Erythroblast (primary cell): ENCODE results near the gene HNMT.

Source experiments
- DNase-seq, 2 experiments: peaks; one replicate each; lab custom pipeline; 2025; lab: John Stamatoyannopoulos, UW
- GATA1 ChIP-seq: IDR thresholded peaks from 2 replicates; pipeline ENCODE4 v1.6.1; 2011; ENCODE audit warnings: low read depth, mild to moderate bottlenecking, control low read depth, low read length, moderate library complexity
- POLR2A ChIP-seq: IDR thresholded peaks from 2 replicates; pipeline ENCODE4 v1.6.1; 2011; ENCODE audit warnings: mild to moderate bottlenecking, low read length

The HNMT gene

DNA sequence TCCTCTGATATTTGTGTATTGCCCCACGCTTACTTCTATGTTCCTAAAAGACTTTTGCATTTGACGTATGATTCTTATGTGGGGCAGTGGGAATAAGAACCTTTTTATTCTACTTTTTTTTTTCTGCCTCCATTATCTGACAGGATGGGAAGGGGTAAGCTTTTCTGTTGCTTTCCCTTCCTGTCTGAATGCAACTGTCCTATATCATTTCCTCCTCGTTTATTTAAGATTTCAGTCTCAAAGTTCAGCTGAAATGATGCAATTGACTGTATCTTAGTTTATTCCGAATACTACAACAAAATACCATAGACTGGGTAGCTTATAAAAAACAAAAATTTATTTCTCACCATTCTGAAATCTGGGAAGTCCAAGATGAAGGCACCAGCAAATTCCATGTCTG is 24.1 kb upstream of the HNMT start:
- no peak for TF ChIP-seq POLR2A
- TF ChIP-seq GATA1 = no peak
- DNase-seq = no peak

GRCh38 chr2:137942037-137942832 is 22.0 kb upstream of the HNMT start:
- DNase-seq = no peak
- no peak for TF ChIP-seq POLR2A
- no peak for TF ChIP-seq GATA1

DNA sequence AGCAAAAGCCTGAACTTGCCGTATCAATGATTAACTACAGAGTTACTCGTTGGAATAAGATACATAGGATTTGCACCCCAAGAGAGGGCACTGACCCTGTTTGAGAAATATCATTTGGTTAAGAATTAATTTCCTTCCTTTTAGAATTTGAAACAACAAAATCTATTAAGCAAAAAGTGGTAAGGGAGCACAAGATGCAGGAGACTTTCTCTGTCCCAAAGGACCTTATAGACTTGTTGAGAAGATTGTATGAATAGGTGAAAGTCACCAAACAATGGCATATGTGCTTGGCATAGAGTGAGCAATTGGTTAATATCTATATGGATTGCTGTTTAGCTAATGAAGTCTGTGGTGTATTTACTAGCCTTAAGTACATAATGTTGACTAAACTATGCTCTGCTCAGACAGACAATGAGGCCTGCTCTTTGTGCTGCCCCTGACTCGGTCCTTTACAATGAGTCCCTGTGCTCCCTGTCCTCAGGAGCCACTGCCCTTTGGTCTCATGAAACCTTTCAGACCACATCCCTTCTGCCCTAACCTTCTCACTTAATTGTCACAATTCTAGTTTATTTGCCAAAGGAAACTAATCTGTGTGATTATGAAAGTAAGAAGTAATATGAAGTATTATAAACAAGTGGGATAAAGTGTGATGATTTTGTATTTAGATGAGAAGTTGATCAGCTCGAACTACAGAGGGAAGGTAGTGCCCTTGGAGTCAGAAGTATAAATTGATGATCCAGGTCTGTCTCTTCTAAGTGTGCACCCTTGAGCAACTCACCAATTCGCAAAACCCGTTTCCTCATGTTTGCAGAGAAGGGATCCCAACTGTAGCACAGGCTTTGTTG is 21.2 kb upstream of the HNMT start:
- DNase-seq = no peak
- TF ChIP-seq GATA1 (no peak), POLR2A (no peak)

- DNase-seq = no peak
Observed at GRCh38 chr2:137943678-137944347, 20.5 kb upstream of the HNMT start.

GRCh38 chr2:137944714-137945113 is 19.6 kb upstream of the HNMT start:
- DNase-seq = no peak
- TF ChIP-seq GATA1 (no peak), POLR2A (no peak)

More at GRCh38 chr2:137943678-137944347, 20.5 kb upstream of the HNMT start:
- TF ChIP-seq GATA1 (no peak), POLR2A (no peak)

- TF ChIP-seq POLR2A (no peak), GATA1 (no peak)
Observed at GRCh38 chr2:137945229-137945628, 19.0 kb upstream of the HNMT start.

DNA sequence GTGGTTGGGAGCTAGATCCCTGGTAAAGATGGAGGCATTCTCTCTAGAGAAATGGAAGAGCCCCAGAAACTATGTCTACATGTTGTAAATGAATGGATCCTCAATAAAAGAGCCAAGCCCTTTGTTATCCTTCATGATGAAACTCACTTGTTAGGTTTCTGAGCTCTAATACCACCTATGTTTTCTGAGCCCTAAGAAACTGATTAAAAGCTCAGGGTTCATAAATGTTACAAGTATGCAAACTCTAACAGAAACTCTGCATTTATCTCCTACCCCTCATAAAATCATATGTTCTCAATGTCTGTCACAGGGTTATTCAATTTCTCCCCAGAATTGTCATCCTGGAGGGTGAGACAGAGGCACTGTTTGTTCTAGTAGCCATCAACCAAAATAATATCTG is 18.0 kb upstream of the HNMT start:
- no peak for DNase-seq

More at GRCh38 chr2:137945229-137945628, 19.0 kb upstream of the HNMT start:
- no peak for DNase-seq

GRCh38 chr2:137947032-137947727 is 17.1 kb upstream of the HNMT start:
- no peak for DNase-seq
- TF ChIP-seq POLR2A = no peak
- TF ChIP-seq GATA1 = no peak

More for the DNA sequence above, 18.0 kb upstream of the HNMT start:
- TF ChIP-seq GATA1 (no peak), POLR2A (no peak)

DNA sequence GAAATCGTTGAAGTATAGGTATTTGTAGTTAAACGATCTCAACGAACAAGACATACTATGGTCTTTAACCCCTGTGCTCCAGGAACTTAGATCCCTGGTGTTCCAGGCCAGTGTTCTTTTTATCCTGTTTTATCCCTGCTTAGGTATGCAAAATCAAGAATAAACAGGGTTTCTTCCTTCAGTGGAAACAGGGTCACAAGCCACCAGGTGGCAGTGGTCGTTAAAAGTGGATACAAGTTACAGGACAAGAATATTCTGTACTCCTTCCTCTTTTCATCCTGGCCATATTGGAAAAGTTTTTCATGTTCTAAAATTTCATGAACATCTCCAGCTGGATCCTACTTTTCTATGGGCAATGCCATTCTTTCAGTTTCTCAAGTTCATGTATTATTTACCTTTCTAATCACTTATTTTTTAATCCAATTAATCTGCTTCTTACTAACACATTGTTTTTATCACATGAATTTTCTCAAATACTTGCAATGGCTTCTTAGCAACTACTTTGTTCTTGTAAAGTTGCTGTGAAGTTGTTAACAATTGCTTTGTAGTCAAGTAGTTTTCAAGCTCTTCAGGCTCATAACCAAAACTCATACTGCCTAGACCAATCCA is 16.4 kb upstream of the HNMT start:
- TF ChIP-seq GATA1 = no peak
- no peak for TF ChIP-seq POLR2A
- peak; percentile 71 to 81 for DNase-seq

DNA sequence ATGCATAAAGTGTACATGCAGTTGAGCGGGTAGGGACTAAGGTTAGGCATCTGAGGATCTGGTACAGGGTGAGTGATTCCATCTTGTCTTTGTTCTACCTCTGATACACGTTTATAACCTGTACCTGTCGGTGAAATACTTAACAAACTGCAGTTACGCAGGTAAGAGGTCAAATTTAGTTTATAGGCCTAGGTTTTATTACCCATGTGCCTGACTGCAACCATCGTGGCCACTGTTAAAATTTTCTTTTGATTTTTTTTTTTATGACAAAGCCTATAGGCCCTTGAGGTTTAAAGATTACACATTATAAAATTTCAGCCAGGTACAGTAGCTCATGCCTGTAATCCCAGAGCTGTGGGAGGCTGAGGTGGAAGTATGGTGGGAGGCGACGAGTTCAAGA is 15.4 kb upstream of the HNMT start:
- TF ChIP-seq POLR2A (no peak), GATA1 (no peak)
- no peak for DNase-seq

DNA sequence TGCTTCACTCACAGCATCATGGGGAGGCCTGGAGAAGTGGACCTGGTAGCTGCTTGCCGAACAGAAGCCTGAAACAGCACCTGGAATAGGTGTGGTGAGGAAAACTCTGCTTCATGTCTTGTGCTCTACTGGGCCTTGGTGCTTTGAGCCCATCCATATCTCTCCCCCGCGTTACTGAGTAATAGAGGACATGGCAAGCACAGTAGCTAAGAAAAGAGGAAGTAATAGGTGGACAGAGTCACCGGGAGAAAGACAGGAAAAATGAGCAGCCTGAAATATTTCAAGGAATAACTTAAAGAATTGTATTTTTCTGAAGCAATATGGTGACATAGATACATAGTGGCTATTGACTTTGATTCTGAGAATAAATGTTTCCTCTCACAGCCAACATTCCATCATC is 14.0 kb upstream of the HNMT start:
- TF ChIP-seq POLR2A = no peak
- TF ChIP-seq GATA1 = no peak
- DNase-seq = no peak

DNA sequence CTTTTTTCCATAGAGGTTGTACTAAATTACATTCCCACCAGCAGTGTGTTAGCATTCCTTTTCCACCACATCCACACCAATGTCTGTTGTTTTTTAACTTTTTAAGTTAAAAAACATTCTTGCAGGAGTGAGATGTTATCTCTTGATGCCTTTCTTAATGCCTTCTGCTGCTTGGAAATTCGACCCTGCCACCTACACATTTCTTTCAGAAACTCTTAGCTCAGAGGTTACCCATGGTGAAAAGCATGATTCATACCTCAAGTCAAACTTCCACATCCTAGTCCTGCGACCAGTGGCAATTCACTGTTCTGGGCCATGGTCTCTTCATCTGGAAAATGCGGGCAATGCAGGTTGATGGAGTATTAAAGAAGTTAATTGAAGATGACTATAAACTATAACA is 12.7 kb upstream of the HNMT start:
- TF ChIP-seq GATA1 = no peak
- no peak for TF ChIP-seq POLR2A
- no peak for DNase-seq
